GF-D8 (cell line): Measurements from ENCODE around the gene DIP2C.

Experiments used
- DNase-seq: peaks from one replicate; lab custom pipeline; 2025; lab: John Stamatoyannopoulos, UW

The DIP2C gene

DNA sequence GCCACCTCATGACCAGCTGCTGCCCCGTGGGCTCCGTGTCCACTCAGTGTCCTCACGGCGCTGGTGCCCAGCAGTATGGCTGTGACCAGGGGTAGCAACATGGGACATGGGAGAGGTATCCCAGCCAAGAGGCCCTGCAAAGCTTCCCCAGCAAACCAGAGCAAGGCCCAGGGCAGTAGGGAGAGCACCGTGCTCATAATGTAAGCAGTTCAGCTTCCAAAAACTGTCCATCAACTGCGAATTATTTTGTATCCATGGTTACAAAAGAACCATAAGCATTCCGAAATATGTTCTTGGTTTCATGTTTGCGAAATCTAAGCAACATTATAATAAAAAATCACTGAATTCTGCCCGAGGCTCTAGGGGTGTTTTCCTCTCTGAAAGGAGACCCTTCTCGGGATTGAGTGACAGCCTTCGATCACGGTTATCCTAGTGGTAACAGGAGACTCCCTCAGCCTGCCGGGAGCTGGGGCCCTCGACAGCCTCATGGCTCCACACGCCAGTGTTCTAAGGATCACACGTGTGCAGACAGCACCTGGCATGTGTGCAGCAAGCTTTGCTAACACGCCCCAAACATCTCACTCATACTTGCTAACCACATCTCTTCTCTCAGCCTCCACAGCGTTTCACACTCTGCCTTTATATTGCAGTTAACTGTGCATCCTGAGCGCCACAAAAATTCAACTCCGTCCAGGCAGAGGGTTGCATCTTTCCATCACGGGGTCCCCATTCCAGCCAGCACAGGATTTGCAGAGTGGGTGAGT lies 117.6 kb downstream of the DIP2C start:
- no peak for DNase-seq

DNA sequence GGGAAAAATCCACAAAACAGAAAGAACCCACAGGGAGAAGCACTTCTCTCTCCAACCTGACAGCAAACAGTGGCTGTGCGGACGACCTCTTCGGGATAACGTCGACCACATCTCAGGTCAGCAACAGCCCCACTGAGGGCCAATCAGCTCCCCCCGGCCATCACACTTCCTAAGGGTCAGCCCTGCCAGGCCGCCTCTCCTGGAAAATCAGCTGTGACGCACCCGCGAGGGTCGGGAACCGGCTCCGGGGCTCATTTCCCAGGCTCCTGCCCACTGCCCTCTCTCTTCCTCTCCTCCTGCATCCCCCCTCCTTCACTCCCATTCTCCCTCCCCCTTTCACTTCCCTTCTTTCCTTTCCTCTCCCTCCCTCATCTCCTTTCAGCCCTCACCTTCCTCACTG lies 118.3 kb downstream of the DIP2C start:
- DNase-seq = no peak

DNA sequence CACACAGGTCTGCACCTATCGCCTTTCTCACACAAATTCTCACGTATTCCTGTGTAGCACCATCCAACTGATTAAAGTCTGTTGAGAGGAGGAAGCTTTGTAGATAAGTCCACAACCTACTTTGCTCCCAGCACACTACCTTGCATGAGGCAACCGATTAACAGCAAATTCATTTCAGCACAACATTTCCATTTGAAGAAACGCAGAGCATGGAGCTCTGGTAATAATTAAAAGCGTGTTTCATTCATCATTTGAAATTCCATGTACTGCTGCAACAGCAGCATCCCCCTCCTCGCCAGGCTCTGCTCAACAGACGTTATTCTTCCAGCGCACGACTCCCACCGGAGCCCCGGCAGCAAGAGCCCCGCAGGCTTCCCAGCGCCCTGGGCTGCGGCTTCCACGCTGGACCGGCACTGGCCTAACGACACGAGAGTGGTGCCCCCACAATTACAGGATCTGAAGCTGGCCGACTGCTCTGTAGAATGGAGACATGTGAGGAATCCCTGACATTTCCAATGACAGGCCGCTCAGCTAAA lies 118.8 kb downstream of the DIP2C start:
- DNase-seq = no peak

DNA sequence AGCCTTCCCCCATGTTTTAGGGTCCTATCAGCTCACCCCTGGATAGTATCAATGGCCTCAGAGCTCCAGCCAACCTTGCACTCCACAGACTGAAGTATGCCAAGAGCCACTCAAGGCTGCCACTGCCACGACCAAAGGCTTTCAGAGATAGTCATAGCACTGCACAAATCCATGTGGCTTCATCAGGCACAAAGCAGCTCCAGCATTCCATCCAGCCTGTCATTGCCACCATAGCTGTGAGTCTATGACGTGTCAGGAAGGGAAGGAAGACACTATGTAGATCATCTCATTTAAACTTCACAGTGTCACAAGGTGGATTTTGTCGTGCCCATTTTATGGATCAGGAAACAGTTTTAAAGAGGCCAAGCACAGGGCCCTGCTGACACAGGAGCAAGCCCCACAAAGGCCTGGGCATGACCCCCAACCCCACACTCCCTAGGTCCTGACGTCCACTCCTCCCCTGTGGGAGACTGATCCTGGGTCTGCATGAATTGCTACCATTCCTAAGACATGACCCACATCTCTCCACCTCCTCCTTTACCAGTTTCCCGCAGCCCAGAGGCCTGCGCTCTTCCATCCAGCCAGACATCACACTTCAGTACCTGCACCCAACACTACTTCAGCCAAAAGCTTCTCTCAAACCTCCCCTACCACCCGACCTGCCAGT lies 119.4 kb downstream of the DIP2C start:
- no peak for DNase-seq

DNA sequence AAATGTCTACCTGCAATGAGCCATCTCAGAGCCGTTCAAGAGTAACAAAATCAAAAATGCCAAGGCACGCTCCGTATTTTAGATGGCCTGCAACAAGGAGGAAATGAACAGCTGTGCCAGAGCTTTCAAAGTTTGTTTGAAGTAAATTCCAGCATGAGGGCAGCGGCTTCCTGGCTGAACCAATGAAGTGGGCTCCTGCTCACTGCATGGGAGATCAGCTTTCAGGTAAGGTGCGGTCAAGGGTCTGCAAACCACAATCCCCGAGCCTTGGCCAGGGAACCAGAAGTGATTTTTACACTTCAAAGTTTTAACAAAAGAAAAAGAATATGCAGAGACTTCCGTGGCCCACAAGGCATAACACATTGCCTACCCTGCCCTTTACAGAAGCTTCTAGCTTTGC lies 120.6 kb downstream of the DIP2C start:
- no peak for DNase-seq

DNA sequence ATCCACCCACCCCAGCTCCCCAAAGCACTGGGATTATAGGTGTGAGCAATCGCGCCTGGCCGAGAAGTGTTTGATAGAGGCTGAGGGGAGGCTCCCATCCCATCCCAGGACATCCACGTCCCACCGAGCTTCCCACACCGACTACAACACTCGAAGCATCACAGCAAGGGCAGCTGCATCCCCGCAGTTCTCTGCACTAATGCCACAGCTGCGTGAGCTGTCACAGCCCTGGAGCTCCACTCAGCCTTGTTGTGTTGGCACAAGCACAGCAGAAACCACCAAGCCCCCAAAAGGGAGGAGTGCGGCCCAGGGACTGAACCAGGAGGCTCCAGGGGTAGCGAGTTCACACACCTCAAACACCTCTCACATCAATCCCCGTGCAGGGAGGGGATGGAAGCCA lies 121.6 kb downstream of the DIP2C start:
- DNase-seq = no peak

DNA sequence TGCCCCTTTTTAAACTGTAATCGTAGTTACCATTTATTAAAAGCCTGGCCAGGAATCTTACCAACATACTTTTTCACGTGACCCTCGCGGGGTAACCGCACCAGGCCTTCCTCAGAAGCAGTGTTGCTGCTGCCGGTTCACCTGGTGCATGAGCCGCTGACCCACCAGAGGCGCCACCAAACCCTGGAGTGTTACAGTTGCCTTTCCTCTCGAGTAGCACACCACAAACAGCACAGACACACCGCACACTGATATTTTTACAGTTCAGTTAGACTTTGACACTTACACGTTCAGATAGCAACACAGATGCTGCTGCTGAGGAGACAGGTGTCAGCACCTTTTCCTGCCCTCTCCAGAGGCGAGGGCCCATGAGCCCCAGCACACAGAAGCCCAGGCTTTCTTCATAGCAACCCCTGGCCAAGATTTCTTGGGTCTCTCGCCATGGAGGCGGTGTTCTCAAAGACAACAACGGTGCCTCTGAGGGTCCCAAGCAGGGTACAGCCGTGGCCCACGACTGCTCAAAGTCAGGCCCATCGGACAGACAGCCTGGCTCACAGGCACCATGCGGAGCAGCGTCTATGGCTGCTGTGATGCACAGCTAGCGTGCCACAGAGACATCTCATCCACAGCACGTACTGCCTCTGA lies 123.1 kb downstream of the DIP2C start:
- no peak for DNase-seq

DNA sequence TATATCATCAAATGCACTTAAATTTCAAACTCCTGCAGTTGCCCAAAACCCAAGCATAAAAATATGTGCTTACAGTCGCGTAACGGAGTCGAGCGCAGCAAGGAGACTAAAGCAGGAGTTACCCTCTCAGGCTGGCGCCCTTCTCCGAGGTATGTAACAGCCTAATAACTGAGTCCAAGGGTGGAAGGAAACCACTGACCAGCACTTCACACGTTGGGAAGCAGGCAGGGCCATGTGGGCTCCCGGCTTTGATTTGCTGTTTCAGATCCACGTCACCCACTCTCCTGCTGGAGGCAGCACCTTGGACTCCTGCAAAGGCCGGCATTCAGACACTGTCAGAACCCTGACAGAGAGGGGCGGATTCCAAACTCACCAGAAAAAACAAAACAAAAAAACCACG lies 123.8 kb downstream of the DIP2C start:
- no peak for DNase-seq

DNA sequence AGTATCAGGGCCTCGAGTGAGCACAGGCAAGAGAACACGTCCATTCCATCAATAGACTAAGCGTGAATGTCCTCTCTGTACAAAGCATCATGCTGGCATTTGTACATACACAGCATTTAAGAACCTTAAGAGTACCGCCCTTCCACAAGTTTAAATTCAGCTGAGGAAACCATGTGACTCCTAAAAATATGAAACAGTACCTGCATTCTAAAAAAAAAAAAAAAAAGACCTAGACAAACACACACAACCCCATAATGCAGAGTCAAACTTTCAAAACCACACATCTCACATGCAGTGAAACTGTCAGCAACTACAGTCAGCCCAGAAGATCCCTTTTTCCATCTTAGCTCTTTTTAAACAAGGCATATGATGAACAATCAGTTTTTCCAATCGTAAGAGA lies 124.3 kb downstream of the DIP2C start:
- DNase-seq = no peak

DNA sequence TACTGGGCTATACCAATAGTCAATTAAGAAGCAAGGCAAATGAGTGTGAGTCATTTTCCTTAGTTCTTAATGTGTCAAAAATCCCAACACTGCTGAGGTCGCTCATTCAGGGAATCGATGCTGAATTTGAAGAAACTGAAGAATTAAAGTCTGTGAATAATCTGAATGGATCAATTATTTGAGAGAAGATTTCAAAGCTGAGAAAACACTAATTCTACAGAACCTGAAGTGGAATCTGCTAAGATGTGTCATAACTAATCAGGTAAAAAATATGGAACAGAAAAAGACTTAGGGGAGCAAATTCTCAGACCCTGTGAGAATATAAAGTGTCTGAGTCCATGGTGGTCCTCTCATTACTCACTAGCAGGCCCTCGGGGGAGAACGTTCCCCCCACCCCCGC lies 125.6 kb downstream of the DIP2C start:
- DNase-seq = no peak

DNA sequence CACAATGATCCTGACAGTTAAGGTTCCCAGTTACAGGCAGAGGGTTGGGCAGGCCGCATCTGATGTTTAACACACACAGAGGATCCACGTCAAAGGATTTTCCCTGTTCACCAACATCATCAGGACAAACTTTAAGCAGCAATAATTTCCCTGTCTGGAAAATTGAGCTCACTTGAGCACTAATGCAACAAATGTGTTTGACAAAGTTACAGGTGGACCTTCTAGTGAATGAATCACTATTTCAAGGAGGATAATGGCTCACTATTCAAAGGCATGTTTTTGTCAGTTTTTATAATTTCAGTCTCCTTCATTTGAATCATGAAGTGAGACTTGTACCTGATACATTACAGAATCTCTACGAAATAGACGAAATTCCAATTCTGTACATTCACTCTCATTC lies 127.3 kb downstream of the DIP2C start:
- no peak for DNase-seq

DNA sequence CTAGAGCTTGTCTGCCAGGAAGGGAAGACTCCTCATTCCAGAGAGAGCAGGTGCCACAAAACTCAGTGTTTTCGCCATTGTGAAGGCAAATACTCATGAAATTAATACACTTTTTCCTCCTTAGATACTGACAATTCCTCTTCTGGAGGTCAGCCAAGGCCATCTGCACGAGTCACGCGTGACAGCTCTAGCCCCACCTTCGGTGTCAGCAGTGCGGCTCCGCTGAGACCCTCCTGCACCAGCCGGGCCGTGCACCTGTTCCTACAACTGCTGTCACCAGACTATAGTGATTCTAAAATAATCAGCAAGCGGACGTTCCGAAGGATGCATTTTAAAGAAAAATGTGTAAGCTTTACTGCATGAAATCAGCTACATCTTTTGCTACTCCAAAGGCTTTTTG lies 127.7 kb downstream of the DIP2C start:
- no peak for DNase-seq

DNA sequence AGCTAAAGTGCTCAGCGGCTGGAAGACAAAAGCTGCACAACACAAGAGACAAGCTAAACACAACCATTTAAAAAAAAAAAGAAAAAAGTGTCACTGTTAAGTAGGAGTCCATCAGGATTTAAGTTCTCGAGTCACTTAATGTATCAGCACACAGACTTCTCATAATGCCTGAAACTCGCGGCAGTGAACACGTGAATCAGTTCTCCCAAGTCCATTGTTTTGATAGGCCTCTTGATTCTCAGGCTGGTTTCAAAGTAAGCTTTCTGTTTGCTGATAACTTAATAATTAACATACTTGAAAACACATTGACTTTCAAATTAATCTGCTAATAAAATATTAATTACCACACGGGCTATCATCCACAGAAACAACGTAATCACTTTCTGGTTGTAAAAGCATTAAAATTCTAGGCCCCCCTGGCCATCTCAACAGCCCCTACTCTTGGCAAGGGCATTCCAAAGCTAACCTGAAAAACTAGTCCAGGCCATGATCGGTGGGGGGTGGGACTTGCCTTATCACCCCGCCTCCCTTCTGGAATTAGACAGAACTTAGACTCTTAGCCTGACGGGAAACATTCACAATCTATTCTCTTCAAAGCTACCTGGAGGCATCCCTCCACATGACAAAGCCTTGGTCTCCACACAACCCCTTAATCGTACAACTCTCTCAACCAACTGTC lies 129.0 kb downstream of the DIP2C start:
- DNase-seq = no peak

DNA sequence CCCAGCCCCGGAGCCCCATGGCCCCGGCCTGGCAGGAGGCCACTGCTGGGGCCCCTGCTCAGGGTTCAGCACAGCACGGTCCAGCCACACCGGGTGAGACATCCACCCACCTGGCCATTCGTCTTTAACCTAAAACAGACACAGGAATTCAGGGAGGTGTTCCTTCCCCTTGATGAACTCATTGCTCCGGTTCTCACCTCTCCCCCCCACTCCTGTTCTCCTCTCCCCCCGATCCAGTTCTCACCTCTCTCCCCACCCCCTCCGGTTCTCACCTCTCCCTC lies 129.8 kb downstream of the DIP2C start:
- DNase-seq = no peak

DNA sequence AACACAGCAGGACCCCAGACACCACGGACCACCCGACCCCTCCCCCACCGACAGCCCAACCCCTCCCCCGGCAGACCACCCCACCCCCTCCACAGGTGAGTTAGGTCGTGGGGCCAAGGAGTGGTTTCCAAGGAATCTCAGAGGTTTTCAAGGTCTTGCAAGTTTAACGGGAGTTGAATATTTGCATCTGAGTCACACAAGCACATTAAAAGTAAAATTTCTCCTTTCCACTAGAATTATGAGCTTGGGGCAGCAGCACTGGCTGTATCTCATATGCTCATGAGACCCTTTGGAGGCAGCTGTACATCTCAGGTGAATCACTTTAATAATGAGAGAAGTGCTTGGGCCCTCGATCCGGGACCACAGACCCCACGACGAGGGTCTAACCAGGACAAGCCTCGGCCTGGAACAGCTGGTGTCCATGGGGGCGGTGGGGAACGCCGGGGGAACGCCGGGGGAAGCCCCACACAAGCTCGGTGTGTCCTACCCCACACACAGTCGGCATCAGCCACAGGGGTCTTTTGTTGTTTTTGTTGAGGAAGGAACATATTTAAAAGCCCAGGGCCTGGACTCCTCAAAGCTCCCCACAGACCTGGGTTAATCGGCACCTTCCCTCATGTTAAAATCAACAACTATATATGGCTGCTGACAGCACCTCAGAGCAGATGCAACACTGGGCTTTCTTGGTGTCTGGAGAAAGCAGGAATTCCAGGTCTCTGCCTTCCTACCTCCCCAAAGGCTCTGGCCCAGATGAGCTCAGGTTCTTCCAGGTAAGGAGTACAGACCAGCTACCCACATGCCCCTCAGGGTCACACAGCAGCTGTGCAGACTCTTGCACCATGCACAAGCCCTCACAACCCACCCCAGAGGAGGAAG lies 130.3 kb downstream of the DIP2C start:
- DNase-seq = no peak

DNA sequence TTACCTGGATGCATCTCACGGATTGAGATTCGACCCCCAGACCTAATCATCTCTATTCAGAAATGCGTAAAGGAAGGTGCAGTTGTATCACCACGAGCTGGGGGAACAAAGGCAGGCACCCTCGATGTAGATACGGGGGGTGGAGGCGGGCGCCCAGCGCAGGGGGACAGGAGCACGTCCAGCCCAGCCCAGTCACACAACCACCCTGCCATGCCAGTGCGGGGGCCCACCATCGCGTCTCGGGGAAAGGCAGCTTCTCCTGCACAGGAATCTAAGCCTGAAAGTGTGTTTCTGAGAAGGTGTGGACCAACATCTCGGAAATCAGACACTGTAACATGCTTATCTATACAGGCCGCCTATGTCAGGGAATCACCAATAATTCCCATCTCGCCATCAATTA lies 131.1 kb downstream of the DIP2C start:
- DNase-seq = no peak

DNA sequence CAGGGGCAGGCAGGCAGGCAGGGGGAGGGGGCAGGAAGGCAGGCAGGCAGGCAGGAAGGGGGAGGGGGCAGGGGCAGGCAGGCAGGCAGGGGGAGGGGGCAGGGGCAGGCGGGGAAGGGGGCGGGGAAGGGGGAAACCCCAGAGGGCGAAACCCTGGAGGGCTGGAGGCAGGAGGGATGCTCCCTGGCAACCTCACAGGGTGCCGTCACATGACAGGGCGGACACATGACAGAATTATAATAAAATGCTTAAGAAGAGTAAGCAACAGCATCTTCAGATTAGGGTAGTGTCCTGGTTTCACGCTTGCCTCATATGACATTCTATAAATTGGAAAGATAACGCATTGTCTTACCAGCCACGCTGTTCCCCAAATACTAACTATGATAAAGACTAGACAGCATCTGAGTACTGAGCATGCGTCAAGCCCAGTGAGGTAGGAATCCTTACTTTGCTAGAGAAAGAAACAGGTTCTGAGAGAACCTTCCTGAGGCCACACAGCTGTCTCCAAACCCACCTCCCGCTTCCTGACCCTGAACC lies 131.6 kb downstream of the DIP2C start:
- no peak for DNase-seq

DNA sequence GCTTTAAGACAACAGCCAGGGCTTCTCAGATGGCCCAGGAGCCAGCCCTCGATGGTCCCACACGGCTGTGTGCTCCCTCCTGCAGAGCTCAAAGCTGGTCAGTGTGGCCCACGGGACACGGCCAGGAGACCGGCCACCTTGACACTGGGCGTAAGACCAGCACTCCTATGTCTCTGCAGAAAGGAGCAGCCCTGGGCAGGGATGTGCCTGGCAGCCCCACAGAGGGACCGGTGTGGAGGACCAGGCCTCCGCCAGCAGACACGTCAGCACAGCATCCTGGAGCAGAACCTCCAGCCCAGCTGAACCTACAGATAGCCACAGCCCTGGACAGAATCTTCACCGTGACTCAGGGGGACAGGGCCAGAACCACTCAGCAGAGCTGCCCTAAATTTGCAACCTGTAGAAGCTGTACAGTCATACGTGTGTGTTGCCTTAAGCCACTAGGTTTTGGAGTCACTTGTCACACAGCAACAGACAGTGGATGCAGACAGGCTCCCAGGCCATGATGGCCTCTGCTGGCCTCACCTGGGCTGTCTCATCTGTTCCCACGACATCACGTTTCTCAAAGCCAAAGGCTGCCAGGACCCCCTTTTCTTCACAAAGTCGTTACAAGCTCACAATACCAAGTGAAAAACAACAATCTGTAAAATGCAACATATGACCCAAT lies 132.4 kb downstream of the DIP2C start:
- DNase-seq = no peak

DNA sequence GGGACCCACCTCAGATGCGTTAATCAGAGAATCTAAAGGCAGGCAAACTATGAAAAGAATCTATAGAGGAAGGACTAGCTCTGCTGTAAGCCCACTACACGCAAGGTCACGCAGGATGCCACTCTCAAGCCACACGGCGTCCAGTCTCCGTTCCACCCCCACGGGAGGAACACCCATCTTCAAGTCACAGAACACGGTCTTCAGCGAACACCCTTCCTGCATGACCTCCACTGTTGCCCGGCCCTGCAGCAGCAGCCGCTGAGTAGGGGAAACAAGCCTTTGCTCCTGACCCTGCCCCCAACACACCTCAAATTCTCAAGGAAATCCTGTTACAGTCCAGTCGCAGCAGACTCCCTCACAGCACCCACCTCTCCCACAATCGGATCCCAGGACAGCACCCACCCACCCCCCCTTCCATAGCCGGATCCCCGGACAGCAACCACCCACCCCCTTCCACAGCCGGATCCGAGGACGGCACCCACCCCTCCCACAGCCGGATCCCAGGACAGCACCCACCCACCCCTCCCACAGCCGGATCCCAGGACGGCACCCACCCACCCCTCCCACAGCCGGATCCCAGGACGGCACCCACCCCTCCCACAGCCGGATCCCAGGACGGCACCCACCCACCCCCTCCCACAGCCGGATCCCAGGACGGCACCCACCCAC lies 133.7 kb downstream of the DIP2C start:
- no peak for DNase-seq

DNA sequence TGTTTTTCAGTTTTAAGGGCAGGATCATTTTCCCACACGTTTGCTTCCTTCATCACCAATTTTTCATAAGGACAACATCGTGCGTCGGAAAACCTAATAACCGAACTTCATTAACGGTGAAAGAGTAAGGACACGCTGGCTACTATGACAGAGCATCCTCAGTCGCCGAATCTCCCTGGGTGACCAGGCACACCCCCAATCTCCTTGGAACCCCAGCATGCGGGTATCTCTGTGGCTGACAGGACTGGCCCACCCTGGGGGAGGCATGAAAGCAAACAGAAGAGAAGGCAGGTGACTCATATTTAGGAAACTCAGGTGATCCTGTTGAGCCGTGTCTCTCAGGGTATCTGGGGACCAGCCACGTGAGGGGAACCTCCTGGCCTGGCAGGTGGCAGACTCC lies 134.2 kb downstream of the DIP2C start:
- DNase-seq = no peak
